ENCODE results near the gene LRRC42.

DNA sequence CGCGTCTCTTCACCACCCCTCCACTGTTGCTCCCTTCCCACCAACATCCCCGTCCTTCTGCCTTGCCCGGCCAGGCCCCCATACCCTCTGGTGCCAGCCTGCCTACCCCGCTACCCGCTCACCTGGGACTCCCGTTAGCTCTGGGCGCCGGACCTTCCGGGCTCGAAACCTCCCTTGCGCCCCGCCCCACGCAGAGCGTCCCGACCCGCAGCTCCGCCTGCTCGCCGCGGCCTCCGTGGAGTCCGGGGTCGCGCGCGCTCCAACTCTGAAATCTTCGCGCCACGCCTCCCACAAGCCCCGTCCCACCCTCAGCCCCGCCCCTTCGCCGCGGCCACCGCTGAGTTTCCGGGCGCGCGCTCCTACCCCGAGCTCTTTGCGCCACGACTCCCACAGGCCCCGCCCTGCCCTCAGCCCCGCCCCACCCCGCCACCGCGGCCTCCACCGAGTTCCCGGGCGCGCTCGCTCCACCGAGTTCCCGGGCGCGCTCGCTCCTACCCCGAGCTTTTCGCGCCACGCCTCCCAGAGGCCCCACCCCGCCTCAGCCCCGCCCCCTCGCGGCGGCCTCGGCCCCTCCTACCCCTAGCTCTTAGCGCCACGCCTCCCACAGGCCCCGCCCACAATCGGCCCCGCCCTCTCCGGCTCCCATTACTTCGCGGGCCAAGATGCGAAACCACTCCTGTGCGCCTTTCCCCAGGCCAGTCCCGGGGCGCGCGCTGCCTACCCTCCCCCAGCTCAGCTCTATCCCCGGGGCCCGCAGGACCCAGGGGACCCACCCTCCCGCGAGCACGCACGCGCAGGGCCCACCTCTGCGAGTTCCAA, 508 bp upstream of the LRRC42 start, which contains the start of gene IFT25:
- TF ChIP-seq, protein P1, sequence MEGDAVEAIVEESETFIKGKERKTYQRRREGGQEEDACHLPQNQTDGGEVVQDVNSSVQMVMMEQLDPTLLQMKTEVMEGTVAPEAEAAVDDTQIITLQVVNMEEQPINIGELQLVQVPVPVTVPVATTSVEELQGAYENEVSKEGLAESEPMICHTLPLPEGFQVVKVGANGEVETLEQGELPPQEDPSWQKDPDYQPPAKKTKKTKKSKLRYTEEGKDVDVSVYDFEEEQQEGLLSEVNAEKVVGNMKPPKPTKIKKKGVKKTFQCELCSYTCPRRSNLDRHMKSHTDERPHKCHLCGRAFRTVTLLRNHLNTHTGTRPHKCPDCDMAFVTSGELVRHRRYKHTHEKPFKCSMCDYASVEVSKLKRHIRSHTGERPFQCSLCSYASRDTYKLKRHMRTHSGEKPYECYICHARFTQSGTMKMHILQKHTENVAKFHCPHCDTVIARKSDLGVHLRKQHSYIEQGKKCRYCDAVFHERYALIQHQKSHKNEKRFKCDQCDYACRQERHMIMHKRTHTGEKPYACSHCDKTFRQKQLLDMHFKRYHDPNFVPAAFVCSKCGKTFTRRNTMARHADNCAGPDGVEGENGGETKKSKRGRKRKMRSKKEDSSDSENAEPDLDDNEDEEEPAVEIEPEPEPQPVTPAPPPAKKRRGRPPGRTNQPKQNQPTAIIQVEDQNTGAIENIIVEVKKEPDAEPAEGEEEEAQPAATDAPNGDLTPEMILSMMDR (IDR thresholded peaks at IDR 0.05 in 4 of 5, conservative IDR thresholded peaks at IDR 0.05 in 1 of 5), result no peak
- peak; percentile 37 to 64 for TF ChIP-seq POLR2A (IDR thresholded peaks at IDR 0.05)
